Stimulated activated CD4-positive, alpha-beta T cell treated with anti-CD3 and anti-CD28 coated beads, Interleukin-1b, Interleukin-23, amount 100 ng/mL, for 4 hours (primary cell): ENCODE results near the gene ZNF219.
"Not testable (repeated sequence)": the region's sequence is repeated elsewhere in the genome, so short reads cannot be mapped to it uniquely, and the experiment has no call there.

Source experiments
- DNase-seq, 2 donors: peaks; one replicate each; pipeline ENCODE4 v3.0.0-alpha.2; 2020; ENCODE audit warnings: low read depth in 2 of 2

Gene ZNF219

DNA sequence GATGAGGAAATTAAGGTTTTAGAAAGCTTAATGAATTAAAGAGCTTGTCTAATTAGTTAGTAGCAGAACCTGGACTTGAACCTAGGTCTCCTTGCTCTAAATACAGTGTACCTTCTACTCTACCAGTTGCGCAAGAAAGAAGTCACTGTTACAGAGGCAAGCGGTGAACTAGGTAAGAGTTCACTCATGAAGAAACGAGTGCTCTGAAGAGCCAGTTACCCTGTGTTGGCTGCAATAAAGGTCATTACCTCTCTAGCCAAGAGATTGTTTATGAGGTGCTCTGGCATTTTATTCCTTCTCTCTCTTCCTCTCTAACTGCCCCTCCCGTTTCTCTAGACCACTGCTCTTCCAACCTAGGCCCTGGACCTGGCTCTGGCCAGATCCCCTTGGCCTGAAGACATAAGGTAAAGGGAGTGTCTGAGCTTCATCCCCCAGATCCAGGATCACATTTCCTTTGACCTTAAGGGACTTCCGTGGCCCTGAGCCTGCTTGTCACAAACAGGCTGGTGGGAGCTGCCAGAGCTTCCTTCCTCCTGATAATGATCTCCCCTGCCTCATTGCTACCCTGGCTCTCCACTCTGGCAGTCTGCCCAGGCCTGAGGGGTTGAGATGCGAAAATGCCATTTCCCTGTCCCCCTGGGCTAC lies 54.4 kb downstream of the ZNF219 start:
- no peak for DNase-seq

DNA sequence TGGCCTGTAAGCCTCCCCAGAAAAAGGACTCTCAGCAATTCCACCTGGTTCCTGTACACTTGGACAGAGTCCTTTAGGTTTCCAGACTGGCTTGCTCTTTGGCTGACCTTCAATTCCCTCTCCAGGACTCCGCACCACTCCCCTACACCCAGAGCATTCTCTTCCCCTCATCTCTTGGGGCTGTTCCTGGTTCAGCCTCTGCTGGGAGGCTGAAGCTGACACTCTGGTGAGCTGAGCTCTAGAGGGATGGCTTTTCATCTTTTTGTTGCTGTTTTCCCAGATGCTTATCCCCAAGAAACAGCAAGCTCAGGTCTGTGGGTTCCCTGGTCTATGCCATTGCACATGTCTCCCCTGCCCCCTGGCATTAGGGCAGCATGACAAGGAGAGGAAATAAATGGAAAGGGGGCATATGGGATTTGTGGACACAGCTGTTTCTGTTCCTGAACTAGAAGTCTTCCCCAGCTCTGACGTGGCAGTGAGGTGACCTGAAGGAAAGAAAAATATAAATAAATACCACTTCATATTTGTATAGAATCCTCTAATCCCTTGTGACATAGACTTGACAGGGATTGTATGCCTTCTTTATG lies 55.0 kb downstream of the ZNF219 start:
- no peak for DNase-seq

DNA sequence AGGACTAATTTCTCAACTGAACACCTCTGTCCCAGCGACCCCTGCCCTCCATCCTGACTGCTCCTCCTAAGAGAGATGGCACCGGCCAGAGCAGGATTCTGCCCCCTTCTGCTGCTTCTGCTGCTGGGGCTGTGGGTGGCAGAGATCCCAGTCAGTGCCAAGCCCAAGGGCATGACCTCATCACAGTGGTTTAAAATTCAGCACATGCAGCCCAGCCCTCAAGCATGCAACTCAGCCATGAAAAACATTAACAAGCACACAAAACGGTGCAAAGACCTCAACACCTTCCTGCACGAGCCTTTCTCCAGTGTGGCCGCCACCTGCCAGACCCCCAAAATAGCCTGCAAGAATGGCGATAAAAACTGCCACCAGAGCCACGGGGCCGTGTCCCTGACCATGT lies 55.5 kb downstream of the ZNF219 start:
- no peak for DNase-seq

DNA sequence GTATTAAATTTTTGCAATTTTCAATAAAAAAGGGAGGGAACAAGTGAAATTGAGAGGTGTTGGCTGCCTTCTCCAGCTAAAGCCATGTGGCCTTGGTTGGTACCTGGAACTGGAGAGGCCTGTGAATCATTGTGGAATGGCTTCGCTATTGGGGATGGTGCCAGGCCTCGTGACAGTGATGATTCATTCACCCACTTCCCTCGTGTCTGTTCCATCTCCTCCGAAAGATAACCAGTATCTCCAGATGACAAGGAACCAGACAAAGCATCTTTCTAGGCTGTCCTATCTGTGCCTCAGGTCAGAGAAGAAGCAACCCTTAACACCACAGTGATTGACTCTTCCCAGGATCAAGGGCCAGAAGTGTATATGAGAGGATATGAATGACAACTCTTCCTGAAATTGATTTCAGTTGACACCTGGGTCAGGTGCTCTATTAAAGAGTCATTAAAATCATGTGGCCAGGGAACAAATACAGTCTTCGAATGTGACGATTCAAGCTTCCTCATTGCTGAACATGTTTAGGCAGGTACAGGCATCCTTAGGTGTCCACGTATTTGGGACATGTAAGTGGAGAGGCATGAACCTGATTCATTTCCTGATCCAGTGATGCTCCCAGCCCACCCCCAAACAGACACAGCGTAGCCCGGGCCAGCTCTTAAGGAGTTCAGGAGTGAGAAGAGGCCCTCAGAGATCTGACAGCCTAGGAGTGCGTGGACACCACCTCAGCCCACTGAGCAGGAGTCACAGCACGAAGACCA lies 56.6 kb downstream of the ZNF219 start, which contains the start of gene RNASE7:
TSS of gene RNASE7 (plus strand) at position 687 of the 758 bp plus-strand sequence. CDS start 631 bp downstream, outside the sequence.
- DNase-seq, result no peak

DNA sequence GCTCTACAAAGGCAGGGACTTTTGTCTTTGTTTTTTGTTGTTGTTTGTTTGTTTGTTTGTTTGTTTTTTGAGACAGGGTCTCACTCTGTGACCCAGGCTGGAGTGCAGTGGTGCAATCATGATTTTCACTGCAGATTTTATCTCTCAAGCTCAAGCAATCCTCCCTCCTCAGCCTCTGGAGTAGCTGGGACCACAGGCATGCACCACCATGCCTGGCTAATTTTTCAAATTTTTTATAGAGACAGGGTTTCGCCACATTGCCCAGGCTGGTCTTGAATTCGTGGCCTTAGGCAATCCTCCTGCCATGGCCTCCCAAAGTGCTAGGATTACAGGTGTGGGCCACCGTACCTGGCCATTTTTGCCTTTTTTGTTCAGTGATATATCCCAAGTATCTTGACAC lies 57.5 kb downstream of the ZNF219 start:
- not testable (repeated sequence) for DNase-seq

DNA sequence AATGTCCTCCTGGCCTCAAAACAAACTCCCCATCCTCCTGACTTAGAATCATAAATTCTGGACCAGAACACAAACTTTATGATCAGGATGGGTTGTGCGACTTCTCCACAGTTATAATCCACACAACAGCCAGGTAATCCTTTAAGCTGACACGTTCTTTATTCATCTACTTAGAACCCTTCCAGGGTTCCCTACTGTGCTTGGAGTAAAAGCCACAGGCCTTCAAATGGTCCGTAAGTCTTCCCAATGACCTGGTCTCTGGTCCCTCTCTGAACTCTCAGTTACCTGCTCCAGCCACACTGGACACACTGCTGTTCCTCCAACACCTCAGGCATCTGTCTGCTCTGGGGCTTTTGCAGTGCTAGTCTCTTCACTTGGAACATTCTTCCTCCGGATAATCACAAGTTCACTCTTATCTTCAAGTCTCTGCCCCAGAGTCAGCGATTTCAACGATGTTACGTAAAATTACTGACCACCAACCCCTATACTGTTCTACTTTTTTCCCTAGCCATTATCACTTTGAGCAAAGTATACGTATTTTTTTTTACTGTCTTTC lies 58.0 kb downstream of the ZNF219 start:
- DNase-seq, result no peak
